Limb (tissue), 2 donors: ENCODE measurements around the gene ST8SIA3.
"Not testable (repeated sequence)": the region's sequence is repeated elsewhere in the genome, so short reads cannot be mapped to it uniquely, and the experiment has no call there.

Experiments
- DNase-seq, 2 donors: peaks; one replicate each; pipeline ENCODE4 v3.0.0-alpha.2; 2016; ENCODE audit errors: extremely low spot score in 2 of 2

ST8SIA3 gene

DNA sequence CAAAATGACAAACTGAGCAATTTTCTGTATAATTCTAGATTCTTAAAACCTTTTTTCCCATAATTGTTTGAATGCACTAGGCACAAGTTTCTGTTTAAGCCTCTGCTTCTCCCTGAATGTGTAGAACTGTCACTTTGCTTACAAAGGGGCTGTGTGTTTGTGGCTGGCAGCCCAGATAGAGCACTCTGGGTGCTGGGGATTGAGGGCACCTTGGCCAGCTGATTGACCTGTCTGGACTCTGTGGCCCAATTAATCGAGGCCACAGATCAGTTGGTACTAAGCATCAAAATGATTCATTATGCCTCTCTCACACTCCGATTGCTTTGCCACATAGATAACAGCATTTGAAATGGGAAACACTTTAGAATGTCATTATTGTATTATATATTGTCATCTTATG, 12.1 kb downstream of the ST8SIA3 start:
- DNase-seq = no peak

DNA sequence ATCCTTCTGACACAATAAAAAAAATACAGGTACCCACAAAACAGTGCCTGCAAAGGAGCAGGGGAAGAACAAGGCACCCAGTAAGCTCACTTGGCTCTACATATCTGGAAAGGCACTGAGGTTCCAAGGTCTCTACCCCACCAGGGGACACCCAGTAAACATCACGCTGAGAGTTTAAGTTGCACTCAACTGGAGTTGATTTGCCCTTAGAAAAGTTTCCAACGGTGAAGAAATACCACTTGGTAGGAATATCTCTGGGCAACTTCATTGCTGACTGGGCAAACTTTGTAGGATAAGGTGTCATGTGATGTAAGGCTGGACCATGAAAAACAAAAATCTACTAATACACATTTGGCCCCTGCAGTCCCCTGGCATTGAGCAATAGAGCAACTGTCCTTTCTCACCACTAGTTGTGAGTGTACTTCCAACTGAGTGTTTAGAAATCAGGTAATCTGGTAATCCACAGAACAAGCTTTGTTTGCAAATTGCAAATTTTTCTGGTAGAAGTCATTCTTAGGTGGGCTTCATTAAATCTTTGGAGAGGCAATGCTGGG, 14.2 kb downstream of the ST8SIA3 start:
- DNase-seq = no peak

DNA sequence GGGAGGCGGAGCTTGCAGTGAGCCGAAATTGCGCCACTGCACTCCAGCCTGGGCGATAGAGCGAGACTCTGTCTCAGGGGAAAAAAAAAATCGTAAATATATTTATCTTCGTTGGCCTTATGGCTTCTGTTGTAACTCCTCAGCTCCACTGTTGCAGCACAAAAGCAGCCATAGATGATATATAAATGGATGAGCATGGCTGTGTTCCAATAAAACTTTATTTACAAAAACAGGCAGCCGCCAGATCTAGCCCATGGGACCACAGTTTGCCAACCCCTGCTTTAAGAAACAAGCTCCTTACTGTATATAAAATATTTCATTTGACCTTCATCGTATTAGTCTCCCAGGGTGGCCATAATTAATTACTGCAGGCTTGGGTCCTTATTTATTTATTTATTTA, 20.1 kb downstream of the ST8SIA3 start:
- no peak for DNase-seq

DNA sequence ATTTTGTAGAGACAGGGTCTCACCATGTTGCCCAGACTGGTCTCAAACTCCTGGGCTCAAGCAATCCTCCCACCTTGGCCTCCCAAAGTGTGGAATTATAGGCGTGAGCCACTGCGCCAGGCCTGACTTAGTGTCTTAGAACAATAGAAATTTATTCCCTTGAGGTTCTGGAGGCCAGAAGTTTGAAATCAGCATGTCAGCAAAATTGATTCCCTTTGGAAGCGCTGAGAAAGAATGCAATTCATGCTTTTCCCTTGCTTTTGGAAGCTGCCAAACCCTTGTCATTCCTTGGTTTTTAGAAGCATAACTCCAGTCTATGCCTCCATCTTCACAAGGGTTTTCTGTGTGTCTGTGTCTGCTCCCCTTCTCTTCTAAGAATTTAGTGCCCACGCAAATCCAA, 20.7 kb downstream of the ST8SIA3 start:
- no peak for DNase-seq

DNA sequence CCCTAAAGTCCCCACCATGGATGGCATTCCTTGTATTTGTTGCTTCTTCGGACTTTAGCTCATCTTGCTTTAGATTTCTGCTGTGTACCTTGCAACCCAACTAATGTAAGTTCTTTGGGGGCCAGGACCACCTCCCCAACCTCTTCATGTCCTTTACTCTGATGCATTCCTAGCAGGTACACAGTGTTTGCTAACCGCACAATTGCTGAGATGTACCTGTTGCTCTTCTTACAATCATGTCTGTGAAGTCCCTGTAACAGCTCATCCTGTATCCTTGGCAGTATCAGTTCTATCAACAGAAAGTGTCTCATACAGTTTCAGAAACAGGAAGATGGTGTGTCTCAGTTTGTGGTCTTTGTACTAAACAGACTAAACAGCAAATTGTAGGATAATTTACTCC, 24.1 kb downstream of the ST8SIA3 start:
- DNase-seq = no peak

DNA sequence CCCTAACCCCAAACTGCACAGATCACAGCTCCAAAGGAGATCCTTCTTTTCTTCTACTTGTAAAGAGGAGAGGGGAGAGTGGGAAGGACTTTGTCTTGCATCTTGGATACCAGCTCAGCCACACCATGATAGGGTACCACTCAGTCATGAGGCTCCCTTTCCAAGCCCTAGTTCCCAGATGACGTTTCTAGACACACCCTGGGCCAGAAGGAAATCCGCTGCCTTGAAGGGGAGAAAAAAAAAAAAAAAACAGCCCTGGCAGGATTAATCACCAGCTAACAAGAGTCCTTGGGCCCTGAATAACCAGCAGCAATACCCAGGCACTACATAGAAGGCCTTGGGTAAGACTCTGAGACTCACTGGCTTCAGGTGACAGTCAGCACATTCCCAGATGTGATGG, 36.9 kb downstream of the ST8SIA3 start:
- DNase-seq = no peak

DNA sequence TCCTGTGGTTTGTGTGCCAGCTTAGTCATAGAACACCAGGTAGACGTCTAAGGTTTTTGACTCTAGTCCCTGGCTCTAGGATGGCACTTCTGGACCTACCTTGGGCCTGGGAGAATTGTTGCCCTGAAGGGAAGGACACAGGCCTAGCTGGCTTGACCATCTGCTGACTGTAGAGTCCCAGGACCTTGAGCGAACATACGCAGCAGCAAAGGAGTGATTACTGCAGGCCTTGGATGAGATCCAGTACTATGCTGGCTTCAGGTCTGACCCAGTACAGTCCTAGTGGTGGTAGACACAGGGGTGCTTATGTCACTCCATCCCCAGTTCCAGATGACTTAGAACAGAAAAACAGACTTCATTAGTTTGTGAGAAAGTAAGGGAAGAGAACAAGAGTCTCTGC, 37.7 kb downstream of the ST8SIA3 start:
- no peak for DNase-seq

DNA sequence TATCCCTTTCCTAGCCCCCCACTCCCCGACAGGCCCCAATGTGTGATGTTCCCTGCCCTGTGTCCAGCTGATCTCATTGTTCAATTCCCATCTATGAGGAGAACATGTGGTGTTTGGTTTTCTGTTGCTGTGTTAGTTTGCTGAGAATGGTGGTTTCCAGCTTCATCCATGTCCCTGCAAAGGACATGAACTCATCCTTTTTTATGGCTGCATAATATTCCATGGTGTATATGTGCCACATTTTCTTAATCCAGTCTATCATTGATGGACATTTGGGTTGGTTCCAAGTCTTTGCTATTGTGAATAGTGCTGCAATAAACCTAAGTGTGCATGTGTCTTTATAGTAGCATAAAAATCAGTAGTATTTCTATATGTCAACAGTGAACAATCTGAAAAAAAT, 42.4 kb downstream of the ST8SIA3 start:
- DNase-seq = not testable (repeated sequence)

DNA sequence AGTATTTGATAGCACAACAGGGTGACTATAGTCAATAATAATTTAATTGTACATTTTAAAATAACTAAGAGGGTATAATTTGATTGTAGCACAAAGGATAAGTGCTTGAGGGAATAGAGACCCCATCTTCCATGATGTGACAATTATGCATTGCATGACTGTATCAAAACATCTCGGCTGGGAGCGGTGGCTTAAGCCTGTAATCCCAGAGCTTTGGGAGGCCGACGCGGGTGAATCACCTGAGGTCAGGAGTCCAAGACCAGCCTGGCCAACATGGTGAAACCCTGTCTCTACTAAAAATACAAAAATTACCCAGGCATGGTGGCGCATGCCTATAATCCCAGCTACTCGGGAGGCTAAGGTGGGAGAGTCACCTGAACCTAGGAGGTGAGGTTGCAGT, 44.5 kb downstream of the ST8SIA3 start:
- DNase-seq = not testable (repeated sequence)

DNA sequence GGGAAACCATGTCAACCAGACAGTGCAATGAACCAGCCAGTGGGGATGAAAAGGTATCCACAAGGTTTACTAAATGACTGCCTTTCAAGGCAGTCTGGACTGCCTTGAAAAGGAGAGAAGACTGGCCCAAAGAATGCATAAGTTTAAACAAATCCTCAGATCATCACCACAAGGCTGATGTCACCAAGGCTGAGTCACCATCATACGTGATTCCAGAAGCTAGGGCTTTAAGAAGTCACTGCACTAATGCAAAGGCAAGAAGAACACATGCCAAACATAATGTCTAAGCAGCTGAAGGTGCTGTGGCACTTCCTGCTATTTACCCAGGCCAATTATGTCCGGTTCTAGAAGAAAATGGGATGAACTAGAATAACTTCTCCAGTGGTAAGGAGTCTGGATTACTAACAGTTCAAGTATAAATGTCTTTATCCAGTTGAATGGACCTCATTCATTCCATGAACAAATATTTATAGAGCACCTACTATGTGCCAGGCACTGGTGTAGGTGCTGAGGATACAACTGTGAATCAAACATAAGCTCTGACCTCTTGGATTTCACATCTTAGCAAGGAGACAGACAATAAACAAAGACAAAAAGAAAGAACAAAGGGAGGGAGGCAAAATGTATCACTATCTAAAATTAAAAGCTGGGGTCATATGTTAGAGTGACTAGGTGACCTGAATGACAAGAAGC, 45.2 kb downstream of the ST8SIA3 start:
- DNase-seq = no peak

DNA sequence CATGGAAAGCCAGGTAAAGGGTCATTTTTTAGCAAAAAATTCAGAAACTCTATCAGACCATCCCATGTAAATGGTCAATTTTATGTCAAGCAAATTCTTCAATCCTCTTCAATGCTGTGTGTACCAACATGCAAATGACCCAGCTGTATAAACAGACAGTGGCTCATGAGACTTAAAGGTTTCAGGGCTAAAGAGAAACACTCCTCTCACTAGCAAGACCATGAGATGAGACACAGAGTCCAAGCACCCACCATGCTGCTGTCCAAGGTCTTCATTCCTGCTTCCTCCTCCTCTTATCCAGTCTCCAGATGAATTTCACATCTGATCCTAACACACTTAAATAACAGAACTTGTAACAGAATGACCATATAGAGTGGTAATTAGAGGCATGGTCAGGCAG, 52.0 kb downstream of the ST8SIA3 start:
- DNase-seq = no peak

DNA sequence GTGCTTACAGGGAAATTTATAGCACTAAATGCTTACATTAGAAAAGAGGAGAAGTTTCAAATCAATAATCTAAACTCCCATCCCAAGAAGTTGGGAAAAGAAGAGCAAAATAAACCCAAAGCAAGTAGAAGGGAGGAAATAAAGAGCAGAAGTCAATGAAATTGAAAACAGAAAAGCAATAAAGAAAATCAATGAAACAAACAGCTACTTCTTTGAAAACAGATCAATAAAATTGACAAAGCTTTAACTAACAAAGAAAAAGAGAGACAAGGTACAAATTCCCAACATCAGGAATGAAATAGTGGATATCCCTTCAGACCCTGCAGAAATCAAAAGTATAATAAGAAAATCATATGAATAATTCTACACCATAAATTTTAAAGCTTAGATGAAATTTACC, 57.3 kb downstream of the ST8SIA3 start:
- no peak for DNase-seq

DNA sequence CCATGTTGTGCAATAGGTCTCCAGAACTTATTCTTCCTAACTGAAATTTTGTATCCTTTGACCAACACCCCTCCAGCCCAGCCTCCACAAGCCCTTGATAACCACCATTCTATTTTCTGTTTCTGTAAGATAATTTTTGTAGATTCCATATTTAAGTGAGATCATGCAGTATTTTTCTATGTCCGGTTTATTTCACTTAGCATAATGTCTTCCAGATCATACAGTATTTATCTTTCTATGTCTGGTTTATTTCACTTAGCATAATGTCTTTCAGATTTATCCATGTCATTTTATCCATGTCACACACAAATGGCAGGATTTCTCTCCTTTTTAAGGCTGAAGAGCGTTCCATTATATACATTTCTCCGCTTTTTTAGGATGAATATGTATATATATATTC, 58.4 kb downstream of the ST8SIA3 start:
- DNase-seq = no peak

DNA sequence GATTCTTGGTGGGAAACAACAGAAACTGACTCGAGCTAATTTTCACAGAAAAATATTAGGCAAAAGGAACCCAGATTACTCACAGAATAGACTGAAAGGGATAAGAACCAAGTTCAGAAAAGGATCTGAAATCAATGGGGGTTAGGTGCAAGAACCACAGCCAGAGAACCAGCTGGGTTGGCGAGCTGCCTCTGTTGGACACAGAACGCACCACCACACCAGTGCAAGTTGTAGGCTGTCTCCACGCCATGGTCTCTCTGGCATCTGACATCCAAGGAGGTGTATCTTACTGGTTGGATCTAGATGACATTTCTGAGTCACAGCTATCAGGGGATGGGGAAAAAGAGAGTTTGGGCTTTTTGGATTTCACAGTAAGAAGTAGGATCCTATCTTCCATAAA, 64.2 kb downstream of the ST8SIA3 start:
- DNase-seq = no peak
